NCI-H128 (cell line): ENCODE data around the gene SMYD2.
"Not testable (repeated sequence)": the region's sequence is repeated elsewhere in the genome, so short reads cannot be mapped to it uniquely, and the experiment has no call there.

ENCODE experiments used
- DNase-seq: peaks from one replicate; lab custom pipeline; 2025; ENCODE audit not compliant: unreplicated experiment; lab: John Stamatoyannopoulos, UW

Gene SMYD2

GRCh38 chr1:214271174-214271858 lies 9.6 kb upstream of the SMYD2 start:
- DNase-seq = no peak

GRCh38 chr1:214271995-214272731 lies 8.8 kb upstream of the SMYD2 start:
- no peak for DNase-seq

- DNase-seq = no peak
Observed at GRCh38 chr1:214272964-214273533, 7.9 kb upstream of the SMYD2 start.

GRCh38 chr1:214275700-214276099 lies 5.3 kb upstream of the SMYD2 start:
- DNase-seq = not testable (repeated sequence)

GRCh38 chr1:214276786-214277185 lies 4.2 kb upstream of the SMYD2 start:
- DNase-seq = no peak

DNA sequence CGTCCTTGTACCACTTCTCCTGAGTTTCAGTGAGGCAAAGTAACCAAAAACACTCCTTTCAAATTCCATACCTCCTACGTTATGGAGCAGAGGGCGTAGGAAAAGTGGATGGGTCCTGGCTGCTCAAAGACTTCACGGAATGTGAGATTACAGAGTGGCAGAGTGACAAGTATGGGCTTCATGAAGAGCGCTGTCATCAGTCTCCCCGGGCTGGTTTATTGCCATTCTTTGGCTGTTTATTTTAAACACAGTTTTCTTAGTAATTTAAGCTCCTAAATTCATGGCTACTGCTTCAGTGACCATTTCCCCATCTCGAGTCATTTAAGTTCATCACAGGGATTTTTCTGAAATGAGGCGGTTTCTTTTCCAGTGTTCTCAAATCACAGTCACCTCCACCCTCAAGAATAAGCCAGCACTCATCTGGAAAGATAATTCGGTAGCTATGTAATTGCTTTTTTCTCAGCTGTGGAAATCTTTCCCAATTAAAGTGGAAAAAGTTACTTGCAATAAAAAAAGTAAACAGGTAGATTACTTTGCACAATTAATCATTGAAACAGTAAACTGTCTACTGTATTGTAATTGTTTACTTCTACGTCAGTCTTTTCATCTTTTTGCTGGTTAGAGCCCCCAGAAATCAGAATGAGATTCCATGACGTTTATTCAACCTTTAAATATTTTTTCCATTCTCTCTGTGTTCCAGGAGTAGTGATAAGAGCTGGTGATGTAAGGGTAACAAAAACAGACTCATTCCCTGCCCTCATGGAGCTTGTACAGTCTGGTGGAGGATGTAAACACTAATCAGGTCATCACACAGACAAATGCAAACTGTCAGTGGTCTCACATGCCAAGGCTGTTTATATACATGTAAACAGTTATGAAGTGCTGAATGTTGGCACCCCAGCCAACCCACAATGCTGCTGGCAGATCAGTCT lies 3.0 kb upstream of the SMYD2 start:
- DNase-seq = no peak

GRCh38 chr1:214280386-214281020 lies 456 bp upstream of the SMYD2 start:
- no peak for DNase-seq

- DNase-seq = no peak
Observed at GRCh38 chr1:214281720-214282629, 1.0 kb downstream of the SMYD2 start.

DNA sequence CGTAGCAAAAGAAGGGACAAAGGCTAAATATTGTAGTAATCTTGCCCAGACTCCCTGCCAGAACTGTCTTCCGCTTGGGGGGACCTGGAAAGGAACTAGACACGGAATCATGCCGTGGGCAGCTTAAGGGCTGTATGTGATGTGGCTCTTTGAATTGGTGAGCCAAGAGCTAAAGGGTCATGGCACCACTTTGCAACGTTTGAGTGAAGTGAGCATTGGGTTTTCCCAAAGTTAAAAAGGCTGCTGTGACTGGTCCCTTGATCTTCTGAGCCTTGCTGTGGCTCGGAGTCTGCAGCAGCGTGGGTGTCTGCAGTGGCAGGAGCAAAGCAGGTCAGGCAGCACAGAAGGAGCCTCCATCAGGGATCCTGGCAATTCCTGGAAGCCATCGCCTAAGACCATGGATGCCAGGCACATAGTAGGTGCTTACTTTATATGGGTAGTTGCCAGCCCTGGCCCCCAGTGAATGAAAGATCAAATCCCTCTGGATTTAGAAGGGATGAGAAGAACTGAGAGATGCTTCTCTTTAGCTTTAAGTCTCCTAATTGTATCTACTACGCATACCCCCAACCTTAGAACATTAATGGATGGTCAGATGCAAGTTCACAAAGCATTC lies 1.8 kb downstream of the SMYD2 start:
- no peak for DNase-seq

DNA sequence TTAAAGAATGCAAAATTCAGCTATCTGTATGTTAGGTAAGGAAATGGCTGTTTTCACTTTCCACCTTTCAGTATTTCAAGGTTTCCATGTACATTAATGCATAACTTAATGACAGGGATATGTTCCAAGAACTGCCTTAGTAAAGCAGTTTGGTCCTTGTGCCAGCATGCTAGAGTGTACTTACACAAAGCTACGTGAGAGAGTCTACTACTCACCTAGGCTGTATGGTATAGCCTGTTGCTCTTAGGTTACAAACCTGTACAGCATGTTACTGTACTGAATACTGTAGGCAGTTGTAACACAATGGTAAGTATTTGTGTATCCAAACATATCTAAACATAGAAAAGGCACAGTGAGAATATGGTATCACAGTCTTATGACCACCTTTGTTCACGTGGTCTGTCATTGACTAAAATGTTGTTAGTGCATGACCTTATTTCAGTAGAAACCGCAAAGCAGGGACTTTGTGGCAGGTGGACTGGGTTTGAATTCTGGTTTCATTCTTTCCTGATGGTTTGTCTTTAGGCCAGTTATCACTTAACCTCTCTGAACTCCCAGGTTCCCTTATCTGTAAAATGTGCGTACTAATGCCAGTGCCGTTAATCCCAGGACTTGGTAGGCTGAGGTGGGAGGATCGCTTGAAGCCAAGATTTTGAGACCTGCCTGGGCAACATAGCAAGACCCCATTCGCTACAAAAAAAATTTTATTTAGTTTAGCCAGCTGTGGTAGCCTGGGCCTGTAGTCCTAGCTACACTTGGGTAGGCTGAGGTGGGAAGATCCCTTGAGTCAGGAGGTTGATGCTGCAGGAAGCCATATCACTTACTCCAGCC lies 4.9 kb downstream of the SMYD2 start:
- no peak for DNase-seq

DNA sequence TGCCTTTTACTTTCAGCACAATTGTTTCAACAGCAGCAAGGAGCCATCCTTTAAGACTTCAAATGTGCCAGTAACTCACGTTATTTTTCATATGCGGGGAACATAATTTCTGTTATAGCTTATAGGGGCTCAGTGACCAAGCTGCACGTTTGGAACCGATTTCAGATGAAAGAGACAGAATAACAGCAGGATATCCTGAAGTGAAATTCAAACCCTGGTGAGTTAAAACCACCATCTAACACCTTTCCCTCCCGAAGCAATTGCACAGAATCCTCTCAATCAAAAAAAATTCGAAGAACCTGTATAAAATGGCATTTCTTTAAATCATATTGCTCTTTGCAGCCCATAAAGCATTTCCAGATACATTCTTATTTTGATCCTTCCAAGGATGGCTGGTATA lies 6.9 kb downstream of the SMYD2 start:
- DNase-seq = no peak

DNA sequence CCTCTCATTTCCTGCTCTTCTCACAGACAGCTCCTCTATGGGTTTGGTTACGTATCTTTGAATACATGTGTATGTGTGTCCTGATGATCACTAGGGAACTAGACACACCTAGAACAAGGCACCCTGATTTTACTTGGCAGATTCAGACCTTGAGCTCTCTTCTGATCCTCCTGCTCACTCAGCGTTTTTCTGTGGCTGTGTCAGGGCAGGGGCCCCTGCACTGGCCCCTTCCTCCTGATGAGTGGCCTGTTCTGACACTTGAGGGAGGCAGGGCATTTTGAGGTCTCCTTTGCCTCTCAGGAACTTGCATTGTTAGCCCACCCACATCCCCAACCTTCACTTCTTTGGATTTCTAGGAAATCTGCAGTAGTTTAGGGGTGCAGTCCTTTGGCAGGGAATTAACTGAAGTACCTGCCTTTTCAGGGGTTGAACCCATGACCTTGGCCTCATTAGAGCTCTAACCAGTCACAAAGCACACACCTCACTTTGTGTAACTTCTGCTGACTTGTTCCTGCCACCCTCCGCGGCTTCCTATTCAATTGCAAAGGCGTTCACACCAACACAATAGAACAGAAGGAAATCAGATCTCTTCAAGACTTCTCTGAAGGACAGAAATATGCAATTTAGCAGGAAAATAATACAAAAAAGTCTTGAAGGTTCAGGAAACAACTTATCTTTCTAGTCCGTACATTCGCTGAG lies 8.8 kb downstream of the SMYD2 start:
- DNase-seq = no peak

DNA sequence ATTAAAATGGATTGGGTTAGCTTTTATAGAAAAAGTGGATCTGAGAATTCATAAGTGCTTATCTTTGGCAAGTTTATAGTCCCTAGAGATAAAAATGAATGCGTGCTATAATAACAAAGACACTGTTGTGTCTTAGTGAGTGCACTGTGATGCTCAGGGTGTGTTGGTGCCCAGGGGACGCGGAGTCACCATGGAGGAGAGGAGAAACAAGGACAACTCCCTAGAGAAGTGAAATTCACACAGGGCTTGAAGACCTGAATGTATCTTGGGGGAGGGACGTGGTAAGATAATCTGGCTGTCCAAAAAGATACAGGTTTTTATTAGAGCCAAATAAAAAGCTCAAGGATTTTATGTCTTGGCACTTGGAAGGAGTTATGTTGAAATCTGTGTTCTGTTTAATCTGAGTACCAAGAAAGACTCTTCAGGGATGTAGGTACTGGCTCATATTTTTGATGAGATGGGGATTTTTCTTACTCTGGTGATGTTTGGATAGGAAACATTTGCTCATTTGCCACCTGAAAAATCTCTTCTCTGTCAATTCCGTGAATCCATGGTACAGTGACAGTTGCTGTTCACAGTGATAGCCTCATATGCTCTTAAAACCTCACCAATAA lies 9.6 kb downstream of the SMYD2 start:
- no peak for DNase-seq

- no peak for DNase-seq
Observed at GRCh38 chr1:214292322-214292721, 11.4 kb downstream of the SMYD2 start.

GRCh38 chr1:214295934-214296333 lies 15.0 kb downstream of the SMYD2 start:
- no peak for DNase-seq

DNA sequence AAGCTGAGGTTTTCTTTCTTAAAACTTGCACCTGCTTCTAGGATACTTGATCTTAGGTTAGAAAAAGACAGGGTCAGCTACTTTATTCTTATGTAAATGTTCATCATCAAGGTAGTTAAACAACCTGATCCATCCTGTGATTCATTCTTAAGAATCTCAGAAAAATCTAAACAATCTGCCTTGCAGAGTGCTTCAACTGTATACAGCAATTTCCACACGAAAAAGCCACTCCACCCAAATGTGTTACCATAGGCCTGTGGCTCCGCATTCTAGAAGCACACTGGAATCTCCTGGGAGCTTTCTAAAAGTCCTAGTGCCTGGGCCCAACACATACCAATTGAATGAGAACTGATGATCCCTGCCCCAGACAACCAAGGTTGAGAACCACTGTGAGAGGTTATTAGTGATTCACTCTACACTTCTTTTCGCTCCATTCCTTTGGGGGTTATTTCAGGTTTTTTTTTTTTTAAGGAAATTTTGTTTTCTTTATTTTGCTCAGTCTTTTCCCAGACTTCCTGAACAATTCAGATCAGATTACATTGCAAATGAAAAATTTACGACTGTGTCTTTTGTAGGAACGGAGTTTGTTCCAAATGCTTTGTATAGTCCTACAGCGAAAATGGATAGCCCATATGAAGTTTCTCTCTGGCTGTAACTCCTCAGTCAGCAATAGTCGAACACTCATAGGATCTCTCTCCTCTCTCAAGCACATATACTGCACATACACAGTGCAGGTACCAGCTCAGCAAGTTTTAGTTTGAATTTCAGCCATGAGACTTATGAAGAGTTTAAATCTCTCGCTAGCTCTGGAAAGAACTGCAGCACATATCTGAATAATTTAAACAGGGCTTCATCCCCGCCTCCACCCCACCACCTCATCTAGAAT lies 16.1 kb downstream of the SMYD2 start:
- no peak for DNase-seq
